AG09319 (cell line): Measurements from ENCODE around the gene DIAPH2.

ENCODE experiments used
- DNase-seq: peaks from one replicate; pipeline ENCODE4 v3.0.0-alpha.2; 2010; ENCODE audit warnings: low read depth; ENCODE audit errors: extremely low read depth
- TF ChIP-seq, protein P1 (sequence below): IDR thresholded peaks from 2 replicates; pipeline ENCODE4 v1.5.1; 2011; ENCODE audit warnings: low read depth, mild to moderate bottlenecking, inconsistent platforms, low read length, moderate library complexity

The DIAPH2 gene

DNA sequence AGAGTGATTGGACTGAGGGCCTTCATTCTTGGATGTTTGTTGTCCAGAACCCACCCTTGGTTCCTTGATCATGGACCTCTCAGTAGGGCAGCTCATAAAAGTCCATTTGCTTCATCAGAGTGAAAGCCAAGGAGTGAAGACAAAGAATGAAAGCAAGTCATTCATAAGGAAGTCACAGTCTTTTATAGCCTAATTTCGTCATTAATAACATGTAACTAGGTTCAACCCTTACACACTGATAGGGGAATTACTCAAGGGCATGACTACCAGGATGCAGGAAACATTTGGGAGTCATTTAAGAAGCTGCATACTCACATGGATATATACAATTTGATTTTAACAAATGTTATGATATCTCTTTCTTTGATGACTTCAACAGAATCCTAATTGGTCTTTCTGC lies 294.3 kb downstream of the DIAPH2 start:
- TF ChIP-seq, protein P1, sequence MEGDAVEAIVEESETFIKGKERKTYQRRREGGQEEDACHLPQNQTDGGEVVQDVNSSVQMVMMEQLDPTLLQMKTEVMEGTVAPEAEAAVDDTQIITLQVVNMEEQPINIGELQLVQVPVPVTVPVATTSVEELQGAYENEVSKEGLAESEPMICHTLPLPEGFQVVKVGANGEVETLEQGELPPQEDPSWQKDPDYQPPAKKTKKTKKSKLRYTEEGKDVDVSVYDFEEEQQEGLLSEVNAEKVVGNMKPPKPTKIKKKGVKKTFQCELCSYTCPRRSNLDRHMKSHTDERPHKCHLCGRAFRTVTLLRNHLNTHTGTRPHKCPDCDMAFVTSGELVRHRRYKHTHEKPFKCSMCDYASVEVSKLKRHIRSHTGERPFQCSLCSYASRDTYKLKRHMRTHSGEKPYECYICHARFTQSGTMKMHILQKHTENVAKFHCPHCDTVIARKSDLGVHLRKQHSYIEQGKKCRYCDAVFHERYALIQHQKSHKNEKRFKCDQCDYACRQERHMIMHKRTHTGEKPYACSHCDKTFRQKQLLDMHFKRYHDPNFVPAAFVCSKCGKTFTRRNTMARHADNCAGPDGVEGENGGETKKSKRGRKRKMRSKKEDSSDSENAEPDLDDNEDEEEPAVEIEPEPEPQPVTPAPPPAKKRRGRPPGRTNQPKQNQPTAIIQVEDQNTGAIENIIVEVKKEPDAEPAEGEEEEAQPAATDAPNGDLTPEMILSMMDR = no peak
- DNase-seq = no peak

DNA sequence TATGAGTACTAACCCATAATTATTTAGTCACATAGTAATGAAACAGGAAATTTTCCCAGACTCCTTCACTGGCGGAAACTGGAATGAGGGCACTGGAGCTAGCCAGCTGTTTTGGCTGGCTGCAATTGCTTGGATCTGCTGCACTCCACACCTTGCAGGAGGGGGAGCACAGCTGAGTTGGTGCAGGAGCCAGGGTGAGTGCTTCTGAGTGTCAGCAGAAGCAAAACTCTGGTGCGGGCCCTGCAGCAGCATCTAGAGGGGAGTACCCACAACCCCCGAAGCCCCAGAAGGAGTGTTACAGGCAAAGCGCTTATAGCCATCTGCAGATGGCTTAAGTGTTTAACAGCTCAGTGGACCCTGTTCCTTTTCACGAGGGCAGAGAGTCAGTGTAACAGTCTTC lies 295.1 kb downstream of the DIAPH2 start:
- TF ChIP-seq, protein P1 = no peak
- no peak for DNase-seq

DNA sequence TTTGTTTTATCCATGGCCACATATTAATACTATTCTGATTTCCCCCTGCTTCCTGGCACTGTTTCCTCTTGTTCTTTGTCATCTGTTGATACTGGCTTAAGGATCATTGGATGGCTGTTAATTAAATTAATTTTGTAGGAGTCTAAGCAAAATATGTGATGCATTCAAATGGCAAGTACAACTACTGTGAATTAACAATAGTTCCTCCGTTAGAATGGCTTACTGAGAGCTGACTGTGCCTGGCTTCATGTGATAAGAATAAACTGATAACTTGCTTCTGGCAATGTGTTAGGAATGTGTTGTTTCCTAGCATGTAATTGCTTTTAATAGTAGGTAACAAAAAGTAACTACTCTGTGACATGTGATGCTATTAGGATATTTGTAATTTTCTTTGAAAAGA lies 297.5 kb downstream of the DIAPH2 start:
- TF ChIP-seq, protein P1 = no peak
- no peak for DNase-seq

DNA sequence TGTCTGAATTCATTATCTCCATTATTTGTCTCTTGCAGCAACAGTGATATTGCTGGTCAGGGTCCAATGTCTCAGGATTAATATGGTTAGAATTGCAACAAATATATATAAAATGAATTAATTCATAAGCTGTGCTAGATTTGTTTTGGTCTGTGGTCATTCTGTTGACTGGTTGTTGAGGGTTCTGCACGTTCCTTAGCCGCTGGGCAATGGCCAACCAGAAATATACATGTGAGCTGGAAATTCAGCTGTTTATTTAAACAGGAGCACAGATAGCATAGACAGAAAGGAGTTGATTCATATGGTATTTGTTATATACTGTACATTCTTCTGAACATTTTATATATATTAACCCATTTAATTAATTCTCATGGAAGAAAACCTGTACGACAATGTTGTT lies 299.9 kb downstream of the DIAPH2 start:
- no peak for DNase-seq
- TF ChIP-seq, protein P1 = no peak

DNA sequence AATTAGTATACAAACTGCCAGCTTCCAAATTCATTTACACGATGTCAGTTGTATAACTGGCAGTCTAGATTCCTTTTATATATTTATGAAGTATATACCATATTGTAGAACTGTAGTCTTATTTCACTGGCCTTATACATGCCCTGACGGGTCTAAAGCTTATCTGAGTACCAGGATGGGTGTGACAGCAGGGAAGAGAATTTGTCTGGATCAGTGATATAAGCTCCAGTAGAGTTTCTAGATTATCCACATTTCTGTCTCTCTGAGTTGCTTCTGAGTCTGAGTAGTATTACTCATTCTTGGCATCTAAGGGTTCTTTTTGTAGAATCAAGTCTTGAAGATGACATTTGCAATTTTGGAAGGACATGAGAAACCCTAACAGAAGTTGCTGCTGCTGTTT lies 300.4 kb downstream of the DIAPH2 start:
- no peak for DNase-seq
- TF ChIP-seq, protein P1 = no peak

DNA sequence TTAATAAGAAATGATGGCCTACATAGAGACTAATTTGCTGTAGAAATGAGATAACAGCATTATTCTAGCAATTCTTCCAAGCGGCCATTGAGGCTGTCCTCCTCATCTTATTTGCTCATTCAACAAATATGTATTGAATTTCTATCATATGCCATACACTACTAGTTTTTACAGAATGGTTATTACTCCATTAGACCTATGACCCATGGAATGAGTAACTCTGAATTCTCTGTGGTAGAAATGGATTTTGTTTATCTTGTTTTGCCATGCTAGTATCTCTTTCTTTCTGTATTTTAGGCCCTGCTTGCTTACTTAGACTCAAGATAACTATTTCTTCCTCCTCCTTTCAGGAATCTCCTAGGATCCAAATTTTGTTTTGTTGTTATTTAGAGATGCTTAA lies 302.6 kb downstream of the DIAPH2 start:
- DNase-seq = no peak
- TF ChIP-seq, protein P1 = no peak

DNA sequence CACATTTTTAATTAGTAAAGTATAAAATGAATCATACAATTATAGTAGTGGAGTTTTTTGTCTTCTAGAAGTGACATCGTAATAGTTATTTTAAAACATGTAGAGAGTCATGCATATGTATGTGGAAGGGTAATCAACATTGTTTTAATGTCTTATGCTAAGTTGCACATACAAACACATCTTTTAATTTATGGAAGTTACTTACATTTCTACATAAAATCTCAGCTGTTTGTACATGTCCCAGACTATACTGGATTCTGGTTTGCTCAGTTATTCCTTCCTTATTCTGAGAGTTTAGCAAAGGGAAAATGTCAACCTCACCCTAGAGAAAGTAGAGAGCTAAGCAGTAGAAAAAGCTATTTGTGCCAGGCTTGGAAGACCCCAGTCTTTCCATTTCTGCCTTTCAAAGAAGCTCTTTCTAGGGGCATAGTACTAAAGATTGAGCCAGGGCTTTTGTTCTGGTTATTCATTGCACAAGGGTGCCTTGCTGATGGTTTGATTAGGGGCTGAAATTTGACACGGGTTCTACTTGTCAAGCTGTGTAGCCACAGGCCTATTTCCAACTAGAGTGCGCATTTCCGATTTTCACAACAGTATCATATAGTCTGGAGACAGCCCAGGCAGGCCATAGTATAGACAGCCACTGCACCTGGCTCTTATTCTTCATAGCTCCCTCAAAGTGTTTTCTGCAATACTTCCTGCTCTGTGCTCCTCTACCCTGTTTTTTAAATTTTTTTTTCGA lies 305.4 kb downstream of the DIAPH2 start:
- no peak for DNase-seq

More for the DNA sequence above, 305.4 kb downstream of the DIAPH2 start:
- TF ChIP-seq, protein P1 = no peak
